ENCODE measurements around the gene NBEAL2.

GRCh38 chr3:46986055-46986730 is 6.7 kb downstream of the NBEAL2 start:
- TF ChIP-seq POLR2A (IDR thresholded peaks at IDR 0.05; ENCODE audit: control extremely low read depth in 1 of 2, low read depth in 2 of 2, low read length in 2 of 2), result no peak
- no peak for TF ChIP-seq ZNF274 (IDR thresholded peaks at IDR 0.05; ENCODE audit: borderline replicate concordance, extremely low read depth, low read length)
- TF ChIP-seq, protein P1, sequence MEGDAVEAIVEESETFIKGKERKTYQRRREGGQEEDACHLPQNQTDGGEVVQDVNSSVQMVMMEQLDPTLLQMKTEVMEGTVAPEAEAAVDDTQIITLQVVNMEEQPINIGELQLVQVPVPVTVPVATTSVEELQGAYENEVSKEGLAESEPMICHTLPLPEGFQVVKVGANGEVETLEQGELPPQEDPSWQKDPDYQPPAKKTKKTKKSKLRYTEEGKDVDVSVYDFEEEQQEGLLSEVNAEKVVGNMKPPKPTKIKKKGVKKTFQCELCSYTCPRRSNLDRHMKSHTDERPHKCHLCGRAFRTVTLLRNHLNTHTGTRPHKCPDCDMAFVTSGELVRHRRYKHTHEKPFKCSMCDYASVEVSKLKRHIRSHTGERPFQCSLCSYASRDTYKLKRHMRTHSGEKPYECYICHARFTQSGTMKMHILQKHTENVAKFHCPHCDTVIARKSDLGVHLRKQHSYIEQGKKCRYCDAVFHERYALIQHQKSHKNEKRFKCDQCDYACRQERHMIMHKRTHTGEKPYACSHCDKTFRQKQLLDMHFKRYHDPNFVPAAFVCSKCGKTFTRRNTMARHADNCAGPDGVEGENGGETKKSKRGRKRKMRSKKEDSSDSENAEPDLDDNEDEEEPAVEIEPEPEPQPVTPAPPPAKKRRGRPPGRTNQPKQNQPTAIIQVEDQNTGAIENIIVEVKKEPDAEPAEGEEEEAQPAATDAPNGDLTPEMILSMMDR (IDR thresholded peaks at IDR 0.05; ENCODE audit: control extremely low read depth in 1 of 3, insufficient read depth in 1 of 3, low read depth in 1 of 3, low read length in 3 of 3), result no peak
- no peak for TF ChIP-seq POLR2AphosphoS5 (IDR thresholded peaks at IDR 0.05; ENCODE audit: low read depth, low read length)
